NCI-H748 treated with DMSO at 0.1 percent for 48 hours (cell line): ENCODE data around the gene TBC1D9.

Experiments used
- DNase-seq: peaks from one replicate; lab custom pipeline; 2025; lab: John Stamatoyannopoulos, UW

The TBC1D9 gene

DNA sequence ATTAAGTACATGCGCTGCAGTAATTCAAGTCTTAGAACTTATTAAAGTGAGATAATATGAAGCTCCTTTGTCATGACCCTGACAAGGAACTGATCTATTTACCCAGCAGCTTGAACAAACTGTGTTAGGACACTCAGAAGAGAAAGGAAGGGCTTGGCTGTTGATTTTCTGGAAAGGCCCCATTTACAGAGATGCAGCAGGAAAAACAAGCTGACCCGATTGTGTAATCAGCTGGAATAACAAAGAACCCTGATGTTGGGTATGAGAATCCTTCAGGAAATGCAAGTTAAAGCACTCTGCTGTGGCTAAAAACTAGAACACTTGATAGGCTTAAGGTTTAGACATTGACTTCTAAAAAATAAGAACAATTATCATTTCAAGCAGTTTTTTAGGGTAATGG is 64.8 kb downstream of the TBC1D9 start:
- DNase-seq: no peak

DNA sequence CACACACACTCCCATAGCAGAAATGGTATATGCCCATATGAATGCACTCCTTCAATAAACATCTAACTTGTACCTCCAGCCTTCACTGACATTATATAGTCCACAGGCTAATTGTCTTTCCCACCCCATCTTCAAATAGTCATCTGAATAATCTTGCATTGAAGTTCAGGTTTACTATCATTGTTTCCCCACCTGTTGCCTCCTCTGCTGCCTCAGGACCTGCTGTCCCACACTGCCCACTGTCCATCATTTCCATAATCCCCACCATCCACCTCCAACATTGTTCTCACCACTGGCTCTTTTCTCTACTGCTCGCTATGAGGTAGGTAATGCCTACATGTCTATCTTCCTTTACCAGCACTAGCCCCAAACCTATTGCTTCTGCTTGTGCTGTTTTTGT is 66.1 kb downstream of the TBC1D9 start:
- DNase-seq: no peak

DNA sequence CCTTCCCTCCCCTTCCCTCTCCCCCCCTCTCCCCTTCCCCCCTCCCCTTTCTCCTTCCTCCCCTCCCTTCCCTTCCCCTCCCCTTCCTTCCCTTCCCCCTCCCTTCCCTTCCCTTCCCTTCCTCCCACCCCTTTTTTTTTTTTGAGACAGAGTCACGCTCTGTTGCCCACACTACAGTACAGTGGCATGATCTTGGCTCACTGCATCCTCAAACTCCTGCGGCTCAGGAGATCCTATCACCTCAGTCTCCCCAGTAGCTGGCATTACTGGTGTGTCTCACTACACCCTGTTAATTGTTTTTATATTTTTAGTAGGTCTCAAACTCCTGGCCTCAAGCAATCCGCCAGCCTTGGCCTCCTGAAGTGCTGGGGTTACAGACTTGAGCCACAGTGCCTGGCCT is 66.6 kb downstream of the TBC1D9 start:
- no peak for DNase-seq

DNA sequence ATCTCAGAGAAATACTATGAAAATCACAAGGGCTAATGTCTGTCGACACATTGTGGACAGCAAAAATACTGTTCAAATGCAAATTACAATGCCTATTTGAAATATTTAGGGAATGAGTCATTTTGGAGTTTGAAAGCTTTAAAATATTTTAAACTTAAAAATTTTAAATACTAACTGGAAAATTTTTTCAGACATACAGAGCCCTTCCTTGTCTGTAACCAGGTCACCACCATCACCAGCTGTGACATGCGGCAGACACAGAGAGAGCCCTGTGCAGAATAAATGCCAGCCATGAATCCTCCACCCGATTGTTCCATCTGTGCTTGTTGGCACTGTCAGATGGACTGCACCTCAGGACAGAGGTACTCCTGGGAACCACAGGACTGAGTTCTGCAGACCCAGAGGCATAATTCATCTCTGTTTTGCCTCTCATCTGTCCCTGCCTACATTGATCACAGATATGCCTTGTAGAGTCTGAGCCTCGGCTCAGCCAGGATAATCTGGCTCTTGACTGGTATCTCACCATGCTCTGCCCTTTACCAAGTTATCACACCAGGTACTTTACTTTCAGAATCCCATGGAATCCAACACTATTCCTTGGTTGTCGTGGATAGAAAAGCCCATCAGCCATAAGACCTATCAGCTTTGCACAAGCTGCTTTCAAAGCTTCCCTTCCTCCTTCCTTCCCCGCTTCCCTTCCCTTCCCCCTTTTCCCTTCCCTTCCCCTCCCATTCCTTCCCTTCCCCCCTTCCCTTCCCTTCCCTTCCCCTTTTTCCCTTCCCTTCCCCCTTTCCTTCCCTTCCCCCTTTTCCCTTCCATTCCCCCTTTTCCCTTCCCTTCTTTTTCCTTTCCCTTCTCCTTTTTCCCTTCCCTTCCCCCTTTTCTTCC is 67.2 kb downstream of the TBC1D9 start:
- DNase-seq: no peak

DNA sequence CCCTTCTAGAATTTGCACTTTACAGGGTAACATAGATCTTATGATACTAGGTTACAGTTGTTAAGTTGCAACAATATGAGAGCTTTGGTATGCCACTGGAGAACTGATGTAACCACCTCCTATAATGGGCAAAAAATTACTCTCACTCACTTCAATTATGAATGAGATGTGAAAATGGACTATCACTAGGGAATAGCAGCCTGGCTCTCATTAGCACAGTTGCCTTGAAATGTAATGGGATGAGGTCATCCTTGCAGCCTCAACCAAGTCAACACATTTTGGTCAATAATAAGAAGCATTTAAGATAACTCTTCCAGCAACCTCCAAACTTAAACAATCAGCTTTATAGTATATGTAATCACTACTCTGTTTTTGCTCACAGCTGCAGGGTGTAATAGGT is 69.4 kb downstream of the TBC1D9 start:
- DNase-seq: no peak

DNA sequence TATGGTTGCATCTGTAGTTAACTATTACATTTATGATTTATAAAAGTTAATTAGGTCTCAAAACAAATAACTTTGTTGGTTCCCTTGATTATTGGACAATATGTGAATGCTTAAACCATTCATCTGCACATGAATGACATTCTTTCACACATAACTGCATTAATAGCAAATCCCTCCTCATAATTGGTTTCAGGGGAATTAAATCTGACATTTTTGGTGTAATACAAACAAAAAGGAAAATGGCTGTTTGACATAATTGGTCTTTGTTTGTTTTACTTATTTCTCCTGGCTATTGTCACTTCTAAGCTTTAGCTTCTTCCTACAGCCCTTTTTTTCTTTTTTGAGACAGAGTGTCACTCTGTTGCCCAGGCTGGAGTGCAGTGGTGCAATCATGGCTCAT is 71.9 kb downstream of the TBC1D9 start:
- no peak for DNase-seq

DNA sequence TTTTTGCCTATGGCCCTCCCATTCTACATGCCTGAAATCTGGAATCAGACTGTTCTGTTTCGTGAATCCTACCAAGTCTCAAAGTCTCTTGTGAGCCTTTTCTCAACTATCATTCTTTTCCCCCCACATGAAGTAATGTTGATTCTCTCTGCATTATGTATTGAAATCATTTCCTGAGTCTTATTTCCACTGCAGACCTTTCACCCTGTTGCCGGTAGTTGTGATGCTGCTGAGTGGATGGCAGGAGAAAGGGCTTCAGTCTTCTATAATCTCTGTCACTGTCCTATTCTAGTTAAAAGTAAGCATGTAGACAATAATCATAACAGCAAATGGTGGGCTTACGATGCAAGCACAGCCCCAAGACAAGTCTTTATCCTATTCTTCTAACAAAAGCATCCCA is 75.0 kb downstream of the TBC1D9 start:
- DNase-seq: no peak

DNA sequence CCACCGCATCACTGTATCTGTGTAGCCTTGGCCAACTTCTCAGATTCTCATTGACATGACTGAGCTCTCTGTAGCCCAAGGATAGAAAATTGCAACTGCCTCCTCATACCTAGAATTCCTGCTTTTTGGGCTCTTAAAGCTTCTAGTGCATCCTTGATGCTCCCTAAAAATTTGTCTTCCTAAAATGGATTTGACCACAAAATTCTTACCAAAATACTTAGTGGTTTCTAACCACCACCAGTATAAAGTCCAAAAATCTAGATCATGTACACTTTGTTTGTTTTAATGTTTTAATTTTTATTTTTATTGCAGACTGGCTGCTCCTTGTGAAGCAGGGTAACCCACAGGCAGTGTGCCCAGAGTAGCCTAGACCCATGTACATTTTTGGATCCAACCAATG is 75.5 kb downstream of the TBC1D9 start:
- no peak for DNase-seq

DNA sequence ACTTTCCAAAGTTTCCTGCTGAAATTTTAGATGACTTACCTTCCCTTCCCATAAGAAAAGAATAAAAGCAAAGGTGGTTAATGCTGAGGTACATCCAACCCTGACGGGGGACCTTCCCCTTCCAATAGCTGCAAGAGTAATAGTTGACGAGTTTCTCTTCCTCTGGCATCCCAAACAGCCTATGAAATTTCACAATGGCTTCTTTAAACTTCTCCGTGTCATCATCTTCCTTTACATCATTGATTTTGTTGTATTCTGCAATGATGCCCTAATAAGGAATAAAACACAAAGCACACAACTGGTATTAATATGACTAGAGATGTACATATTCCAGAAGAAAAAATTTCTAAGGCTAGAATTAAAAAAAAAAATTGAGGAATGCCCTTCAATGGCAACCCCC is 76.6 kb downstream of the TBC1D9 start:
- DNase-seq: no peak

DNA sequence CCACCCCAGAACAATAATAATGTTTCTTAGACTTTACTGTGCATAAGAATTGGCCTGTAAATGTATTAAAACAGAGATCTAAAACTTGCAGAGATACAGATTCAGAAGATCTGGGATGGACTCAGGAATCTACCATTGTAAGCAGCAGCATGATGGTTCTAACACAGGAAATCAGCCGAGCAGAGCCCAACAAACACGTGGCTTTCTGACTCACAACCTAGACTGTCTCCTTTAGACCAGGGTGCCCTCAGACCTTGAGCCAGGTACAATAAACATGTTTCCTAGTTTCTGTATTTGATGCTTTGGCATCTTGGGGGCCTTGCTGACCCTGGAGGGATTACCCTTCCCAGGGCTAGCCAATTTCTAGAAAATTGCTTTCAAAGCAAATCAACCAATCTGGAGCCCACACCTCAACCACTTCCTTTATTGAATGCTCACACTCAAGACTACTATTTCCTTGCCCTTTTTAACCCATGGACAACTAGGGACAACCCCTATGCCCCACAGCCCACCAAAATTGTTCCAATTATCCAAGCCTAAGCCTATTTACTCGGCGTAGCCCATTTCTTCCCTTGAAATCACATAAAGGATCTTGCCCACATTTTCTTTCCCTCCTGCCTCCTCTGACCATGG is 80.5 kb downstream of the TBC1D9 start:
- DNase-seq: no peak

DNA sequence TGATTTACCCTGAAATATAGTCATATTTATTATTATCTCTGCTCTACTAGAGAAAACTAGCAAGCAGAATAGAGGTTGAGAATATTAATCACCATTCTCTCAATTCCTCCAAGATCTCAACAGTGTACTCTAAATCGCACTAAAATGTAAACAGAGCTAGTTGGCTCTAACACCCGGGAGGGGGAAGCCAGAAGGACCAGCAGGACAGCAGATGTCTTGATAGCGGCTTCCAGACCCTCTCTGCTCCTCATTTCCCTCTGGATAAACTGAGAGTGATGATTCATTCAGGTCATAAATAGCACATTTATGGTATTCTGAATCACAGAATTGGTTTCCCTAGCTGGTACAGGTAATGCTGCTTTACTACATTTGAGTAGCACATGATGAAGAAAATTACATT is 82.5 kb downstream of the TBC1D9 start:
- no peak for DNase-seq

DNA sequence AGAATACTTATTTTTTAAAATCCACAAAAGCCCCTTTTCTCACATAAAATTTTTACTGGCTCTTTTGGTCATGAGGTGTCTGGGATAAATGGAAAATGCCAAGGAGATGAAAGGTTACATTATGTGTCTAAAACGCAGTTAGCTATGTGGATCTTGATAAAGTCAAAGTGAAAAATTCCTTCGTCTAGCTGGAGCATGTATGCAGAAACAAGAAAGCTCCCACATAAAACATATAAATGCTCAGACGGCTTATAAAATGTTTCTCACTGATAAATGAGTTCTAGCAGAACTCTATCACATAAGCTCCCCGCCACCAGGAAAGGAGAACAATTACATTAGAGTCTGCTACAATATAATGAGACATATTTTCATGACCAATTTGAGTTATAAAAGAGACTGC is 83.8 kb downstream of the TBC1D9 start:
- DNase-seq: no peak

DNA sequence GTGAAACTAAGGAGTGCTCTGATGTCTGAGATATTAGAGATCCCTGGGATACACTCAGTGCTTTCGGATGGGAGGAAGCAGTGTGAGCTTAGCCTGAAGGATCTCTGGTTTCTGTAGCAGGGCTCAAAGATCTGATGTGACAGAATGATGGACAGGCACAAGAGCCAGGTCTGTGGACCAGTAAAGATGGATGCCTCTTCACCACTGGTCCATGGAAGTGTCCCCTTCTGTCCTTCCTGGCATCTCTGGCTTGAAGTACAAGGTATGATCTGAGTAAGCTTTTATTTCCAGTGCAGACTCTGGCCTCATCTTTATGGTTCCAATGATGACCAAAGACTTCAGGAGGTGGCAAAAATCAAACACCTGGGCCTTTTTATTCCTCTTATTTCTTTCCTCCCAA is 88.1 kb downstream of the TBC1D9 start:
- DNase-seq: no peak

DNA sequence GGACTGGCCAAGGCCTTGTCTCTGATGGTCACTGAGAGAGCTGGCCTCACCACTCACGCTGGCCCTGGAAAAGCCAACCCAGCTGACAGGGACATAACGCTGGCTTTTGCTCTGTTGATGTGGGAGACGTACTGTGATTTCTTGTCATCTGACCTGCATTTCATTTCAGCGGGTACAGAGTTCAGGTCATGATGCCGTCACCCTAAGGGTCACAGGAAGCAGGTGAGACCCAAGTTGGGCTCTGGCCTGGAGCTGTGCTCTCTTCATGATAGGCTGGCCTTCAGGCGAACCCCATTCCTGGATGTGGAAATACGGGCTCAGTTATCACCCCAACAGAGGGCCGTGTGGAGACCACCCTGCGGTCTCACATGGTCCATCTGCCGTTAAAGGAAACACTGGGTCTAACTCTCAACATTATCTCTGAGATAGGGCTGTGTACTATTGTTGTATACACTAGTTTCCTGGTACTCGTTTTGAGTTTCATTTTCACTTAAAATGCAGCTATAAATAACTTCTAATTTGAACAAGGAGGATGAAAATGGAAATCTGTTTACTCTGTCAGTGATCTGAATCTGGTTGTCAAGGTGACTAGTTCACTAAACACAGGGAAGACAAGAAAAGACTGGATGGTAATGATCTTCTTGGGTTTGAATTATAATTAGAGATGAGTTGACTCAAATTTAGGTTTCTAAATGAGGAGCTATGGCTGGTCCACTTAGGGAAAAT is 89.1 kb downstream of the TBC1D9 start:
- DNase-seq: no peak

DNA sequence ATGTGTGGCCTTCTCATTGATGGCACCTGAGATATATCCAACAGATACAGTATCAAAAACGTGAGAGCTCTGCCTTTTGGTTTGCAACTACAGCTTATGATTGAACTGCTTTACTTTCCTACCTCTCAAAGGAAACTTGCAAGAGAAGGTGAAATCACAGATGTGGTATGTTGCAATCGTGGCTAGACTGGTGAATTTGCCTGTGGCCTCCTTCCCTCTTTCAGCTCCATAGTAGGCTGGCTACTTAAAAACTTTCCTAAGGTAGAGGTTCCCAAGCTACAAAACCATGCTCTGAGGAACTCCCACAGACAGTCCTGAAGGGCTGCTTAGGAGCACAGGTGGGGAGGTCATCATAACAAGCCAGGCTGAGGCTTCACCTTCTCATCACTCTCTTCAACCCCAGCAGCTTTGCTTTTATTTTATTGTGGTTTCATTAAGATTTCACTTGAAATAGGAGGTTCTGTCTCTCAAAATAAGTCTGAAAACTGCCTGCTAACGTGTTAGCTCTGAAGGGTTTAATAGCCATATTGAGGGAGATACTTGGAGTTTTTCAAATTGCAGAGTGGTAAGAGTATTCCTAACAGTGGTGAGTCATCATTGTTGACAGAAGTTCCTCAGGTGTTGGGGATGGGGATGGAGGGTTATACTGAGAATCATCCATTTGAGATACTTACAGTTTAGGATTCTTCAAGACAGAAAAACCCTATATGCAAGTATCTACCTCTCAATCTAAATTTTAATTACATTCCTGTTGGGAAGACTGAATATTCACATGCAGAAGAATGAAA is 93.9 kb downstream of the TBC1D9 start:
- no peak for DNase-seq

DNA sequence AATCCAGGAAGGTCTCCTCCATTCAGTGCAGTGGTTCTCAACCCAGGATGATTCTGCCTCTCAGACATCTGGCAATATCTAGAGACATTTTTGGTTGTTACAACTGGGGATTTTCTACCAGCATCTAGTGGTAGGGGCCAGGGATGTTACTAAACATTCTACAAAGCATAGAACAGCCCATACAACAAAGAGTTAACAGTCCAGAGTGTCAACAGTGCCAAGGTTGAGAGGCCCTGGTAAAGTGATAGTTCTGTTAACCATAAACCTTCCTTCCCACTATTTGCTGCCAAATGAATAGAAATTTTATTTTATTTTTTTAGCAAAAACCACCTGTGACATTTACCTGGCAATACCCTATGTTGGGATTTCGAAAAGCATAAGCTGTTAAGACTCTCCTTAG is 94.6 kb downstream of the TBC1D9 start:
- no peak for DNase-seq

DNA sequence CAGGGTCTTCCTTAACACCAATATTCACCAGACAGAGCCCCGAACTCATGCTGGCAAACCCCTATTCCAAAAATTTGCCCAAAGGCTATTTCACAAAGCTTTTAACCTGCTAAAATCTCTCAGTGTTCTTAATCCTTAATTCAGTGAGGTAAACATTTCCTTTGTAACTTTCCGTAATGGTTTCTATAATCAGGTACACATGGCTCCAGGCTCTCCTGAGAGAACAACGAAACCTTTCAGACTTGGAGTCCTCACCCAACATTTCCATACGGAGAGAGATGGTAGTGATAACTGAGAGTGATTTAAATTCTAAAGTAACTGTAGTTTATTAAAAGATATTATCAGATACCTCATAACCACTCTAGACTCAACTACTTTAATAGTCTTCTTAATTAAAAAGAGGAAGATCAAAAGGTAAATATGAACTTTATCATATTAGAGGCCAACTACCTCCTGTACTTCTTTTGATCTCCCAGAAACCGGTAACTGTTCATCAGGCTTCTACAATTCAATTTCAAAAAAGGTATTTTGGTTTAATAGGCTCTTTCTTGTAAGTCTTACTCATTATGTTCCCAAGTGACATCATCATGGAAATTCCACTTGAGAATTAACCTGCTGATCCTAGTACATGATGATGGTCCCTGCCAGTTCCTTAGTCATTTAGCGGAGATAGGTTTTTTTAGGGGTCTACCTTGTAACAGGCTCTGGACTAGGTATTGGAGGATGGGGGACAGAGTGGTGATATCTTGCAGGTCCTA is 96.1 kb downstream of the TBC1D9 start:
- no peak for DNase-seq

DNA sequence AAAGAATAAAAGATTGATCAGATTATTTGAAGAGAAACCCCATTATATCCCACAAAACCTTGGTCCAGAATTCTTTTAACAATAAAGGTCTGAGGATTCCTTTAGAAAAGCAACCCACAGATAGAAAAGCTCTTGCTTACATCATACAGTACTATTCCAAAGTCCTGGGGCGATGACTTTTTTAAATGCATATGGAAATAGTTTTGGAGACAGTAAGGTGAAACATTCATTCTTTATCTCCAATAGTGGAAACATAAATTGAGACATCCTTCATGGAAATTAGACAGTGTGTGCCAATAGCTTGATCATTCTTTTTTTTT is 101.7 kb downstream of the TBC1D9 start:
- no peak for DNase-seq

DNA sequence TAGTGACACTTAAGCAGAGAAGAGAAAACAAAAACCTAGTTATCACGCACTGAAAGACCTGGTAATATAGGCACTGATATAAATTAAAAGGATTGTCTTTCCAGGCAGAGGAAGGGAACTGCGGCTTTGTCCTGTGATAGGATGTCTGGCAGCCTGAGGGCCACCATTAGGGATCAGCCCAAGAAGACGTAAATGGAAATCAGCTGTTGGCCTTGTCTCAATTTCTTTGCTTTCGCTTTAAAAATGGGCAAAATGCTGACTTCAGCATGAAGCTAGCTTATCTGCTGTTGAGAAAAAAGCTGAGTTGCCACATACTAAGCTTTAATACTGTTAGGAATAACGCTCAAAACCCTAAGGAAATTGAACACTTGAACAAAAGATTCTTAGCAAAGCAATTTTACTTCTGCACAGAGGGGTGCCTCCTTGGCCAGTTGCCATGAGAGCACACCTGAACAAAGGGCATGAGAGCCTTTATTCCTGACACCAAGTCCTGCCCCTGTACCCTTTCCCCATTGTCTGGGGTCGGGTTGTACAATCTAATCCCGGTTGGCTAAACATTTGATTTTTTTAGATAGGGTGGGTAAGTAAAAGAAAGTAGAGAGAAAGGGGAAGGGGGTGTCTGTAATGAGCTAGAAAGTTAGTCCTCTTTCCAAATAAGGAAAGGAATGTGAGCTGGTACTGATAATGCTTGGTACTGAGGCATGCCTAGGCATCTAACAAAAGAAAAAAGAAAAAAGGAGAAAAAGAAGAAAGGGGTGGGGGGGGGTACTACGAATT is 102.3 kb downstream of the TBC1D9 start:
- no peak for DNase-seq

DNA sequence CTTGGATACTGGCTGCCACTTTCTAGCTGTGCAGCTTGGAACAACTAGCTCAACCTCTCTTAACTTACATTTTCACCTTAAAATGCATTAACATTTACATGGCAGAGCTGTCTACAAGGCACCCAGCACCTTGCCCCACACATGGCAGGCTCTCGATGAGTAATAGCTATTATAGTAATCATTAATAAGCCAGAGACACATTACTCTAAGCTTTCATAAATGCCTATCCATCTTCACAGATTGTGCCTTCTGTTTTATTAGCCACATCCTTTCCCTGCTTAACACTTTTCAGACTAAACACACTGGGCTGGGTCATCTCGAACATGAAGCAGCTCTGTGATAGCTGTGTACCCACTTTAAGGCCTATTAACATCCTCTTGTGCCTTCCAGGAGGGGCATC is 103.6 kb downstream of the TBC1D9 start:
- no peak for DNase-seq

DNA sequence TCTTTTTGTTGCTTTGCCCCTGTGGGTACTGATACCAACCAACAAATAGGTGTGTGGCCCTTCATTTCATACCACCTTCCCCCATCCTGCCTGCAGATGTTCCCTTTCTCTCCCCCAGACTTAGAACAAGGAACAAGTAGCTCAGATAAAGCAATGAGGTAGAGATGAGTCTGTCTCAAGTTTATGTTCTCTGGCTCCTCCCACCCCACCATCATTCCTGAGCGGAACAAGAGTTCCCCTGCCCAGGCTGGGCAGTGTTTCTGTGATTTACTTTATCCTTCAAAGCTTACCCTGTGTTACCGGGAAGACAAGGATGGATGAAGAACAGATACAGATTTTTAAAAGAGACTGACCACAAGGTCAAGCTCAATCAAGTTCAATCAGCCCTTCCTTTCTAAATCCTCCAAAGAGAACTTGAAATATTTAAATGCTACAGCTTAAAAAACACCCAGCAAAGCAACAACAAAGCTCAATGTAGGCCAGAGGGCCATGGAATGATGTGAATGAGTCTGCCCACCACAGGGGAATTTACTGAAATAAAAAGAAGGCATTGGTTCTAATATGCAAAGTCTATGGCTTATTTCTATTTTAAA is 107.4 kb downstream of the TBC1D9 start:
- no peak for DNase-seq
